GM18502 (cell line): Measurements from ENCODE around the gene S100A10.

Experiments
- ATAC-seq: cut with Tn5 transposase; IDR thresholded peaks from one replicate; pipeline ENCODE4 v1.9.1; 2021; ENCODE audit warnings: mild to moderate bottlenecking; ENCODE audit not compliant: unreplicated experiment, poor library complexity

S100A10 gene

DNA sequence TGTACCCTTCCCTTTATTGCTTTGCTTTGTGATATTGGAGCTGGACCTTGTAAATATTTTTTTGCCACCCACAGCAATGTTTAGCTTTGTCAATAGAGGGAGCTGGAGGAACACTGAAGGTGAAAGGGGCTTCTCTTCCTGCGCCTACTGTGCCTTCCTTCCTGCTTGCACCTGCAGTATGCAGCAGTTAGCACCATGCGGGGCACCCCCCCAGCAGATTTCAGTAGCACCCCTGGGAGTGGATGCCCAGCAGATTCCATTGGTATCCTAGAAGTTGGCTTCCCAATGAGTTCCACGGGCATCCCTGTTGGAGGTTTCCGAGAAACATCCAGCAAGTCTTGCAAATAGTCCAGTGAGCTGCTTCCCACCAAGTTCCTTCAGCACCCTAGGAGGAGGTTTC is 25.6 kb downstream of the S100A10 start:
- no peak for ATAC-seq

DNA sequence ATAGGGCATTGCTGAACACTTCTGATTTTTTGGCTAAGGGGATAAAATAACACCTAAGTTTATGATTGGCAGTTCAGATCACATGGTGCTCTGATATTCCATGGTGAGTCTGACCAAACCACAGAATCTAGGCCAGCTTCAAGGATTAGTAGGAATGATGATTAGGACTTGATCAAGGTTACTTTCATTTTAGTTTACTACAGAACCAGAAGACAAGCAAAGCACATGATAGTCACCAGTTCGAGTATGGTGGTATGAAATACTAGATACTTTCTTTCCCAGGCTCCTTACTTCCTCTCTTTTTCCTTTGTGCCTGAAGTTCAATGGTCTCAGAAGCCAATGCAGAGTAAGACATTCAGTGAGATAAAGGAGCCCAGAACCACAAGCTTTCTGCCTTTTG is 26.6 kb downstream of the S100A10 start:
- ATAC-seq = no peak

GRCh38 chr1:151966061-151966460 is 27.6 kb downstream of the S100A10 start:
- no peak for ATAC-seq

DNA sequence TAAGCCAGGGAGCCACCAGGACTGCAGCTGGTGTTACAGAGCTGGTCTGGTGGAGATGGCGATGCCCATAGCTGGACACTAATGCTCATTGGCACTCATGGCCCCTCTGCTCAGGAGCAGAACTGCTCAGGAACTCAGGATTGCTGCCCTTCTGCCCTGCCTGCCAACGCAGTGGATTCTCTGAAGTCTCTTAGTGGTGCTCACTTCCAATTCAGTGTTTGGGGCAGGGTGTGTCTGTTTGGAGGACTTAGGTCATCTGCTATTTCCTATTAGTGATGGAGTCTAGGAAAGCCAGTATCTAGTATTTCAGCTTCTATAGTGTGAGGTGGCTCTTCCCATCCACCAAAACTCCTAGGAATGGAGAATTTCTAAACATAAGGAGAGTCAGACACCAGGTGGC is 29.1 kb downstream of the S100A10 start:
- no peak for ATAC-seq

- no peak for ATAC-seq
Observed at GRCh38 chr1:151963288-151963687, 30.4 kb downstream of the S100A10 start.

GRCh38 chr1:151961833-151962232 is 31.8 kb downstream of the S100A10 start:
- ATAC-seq = no peak

DNA sequence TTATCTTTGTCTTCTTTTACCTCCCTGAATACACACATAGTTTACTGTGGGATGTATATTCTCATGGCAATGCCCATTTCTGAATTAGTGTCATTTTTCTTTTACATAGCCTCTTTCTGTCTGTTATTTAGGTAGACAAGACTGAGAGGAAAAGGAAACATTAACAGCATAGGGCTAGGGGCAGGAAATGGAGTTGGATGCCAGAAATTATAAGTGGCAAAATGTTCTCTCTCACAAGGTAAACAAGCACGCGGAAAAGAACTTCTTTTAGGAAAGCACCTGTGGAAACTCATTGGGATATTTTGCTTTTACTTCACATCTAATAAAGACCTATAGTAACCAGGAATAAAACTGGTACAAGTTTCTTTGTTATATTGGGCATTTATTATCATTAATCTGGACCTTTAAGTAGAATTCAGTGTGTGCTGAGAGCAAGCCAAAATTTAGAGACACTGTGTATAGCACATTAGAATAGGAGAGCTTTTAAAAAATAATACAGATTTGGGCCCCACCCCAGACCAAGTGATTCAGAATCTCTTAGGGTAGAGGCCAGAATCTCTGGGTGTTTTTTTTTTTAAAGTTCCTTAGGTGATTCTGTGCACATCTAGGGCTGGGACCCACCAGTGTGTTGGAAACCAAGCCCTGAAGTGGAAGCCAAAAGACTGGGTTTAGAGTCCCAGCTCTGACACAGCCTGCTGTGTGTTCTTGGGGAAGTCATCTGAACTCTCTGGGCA is 32.7 kb downstream of the S100A10 start:
- ATAC-seq = no peak

DNA sequence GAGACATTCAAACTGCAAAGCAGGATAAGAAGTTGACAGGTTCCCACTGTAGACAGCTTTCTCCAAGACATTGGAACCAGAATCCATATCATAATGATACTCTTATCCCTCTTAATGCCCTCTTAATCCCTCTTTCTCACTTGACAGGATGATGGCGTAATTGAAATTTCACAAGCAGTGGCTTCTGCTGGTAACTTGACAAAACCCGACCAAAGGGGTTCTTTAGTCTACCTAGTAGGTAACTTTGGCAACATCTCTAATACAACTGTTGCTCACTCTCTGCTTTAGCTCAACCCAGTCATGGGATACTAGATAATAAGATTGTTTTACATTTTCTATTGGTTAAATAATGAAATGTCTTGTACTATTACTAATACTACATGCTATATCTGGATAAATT is 34.7 kb downstream of the S100A10 start:
- ATAC-seq = no peak

DNA sequence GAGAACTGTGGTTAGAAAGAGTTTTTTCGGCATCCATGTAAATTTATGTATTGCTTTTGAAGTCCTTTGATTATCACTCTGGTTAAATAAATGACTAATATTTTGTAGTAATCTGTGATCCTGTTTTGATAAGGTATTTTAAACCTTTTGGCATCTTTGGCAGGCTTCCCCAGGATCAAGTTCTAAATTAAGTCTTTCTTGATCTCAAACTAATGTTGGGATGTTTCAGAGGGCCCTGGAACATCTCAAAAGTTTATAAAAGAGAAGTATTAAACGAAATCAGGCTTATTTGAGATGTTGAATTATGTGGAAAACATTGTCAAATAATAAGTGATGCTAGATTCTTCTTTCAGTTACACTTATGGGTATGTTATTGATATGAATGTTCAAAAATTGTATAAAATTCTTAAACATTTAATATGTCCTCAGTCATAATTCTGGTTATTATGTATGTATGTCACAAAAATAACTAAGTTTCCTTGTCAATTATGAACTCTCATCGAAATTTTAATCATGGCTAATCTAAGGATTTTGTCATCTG is 36.6 kb downstream of the S100A10 start:
- ATAC-seq = no peak

DNA sequence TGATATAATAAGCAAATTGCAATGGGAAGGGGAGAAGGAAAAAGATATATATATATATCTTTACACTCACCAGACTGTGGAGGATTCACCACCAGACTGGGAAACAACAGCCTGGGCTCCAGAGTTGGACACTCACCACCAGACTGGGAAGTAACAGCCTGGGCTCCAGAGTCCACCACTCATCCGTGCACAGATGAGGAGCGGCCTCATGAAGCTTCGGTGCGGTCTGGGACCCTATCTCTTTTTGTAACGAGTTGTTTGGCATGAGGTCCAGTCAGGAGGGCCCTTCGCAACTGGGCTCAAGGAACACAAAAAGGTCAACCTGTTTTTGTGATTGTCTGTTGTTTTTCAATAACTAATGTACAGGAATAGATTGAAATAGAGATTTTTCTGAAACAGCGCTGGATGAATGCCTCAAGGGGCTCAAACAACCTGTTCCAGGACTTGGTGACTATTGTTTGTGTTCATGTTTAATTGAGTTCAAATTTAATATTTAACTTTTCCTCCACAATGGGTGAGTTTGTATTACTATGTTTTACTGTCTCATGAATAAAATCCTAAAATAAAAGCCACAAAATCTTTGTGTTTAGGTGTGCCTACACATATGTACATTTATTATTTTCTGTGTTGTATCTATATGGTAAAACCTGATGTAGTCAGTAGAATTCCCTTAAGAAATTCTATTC is 40.1 kb downstream of the S100A10 start:
- ATAC-seq = no peak

GRCh38 chr1:151952811-151953210 is 40.8 kb downstream of the S100A10 start:
- ATAC-seq = no peak

DNA sequence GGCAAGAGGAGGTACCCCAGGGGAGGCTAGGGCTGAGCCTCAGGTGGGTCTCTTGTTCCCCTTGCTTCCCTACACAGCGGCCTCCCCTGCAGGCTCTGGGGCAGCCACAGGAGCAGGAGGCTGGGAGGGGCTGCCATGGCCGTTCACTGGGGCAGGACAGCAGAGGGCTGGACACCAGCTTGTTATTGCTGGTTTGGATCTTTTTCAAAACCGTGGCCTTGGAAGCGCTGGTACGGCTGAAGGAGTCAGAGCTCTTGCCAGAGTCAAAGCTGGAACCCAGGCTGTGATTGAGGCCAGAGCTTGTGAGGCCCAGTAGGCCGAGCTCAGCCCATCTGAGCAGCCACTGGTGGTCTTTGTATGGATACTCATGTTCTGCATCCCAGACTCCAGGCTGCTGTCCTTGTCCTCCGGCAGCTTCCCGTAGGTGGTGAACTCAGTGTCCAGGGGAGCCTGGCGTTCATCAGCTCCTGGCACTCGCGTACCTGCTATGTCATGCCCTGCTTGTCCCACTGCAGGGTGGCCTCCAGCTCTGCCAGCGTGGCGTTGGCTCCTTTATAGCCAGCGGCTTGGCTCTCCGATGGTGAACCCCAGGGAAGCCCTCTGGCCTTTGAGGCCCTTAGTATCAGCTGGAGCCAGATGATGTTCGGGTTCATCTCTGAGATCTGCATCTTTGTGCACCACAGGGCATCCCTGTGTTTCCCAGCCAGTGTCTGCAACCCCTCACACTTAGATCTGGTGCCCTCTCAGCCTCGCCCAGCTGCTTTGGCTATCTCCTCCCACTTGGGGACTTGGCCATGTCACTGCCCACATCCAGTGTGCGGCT is 44.1 kb downstream of the S100A10 start:
- no peak for ATAC-seq

DNA sequence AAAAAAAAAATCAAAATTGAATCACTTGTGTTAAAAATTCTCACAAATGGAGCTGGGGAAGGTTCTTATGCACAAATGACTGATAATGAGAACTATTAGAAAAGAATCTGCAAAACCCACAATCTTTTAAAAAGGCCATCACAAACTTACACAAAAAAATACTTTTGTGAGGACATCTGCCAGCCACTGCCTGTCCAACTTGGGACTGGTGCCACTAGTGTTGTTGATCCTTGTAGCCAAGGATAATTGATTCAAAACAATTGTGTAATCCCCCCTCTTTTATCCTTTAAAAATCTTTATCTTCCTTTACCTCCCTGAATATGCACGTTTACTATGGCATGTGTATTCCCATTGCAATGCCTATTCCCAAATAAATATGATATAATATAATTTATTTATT is 45.2 kb downstream of the S100A10 start:
- ATAC-seq = no peak

DNA sequence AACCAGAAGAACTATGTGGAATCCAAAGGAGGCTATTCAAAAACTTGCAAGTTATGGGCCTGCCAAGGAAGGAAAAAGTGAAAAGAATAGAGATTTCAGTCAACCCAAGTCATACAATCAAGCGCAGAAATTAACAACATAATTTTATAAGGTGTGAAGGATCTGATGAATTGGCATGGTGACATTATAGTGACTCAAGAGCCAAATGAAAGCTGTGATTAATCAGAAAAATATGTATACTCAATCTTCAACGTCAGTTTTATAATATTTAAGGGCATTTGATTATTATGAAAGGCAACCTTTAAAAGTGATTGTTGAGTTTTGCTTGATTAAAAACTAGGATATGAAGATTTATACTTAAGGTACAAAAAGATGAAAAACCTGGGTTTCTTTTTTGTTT is 46.5 kb downstream of the S100A10 start:
- ATAC-seq = no peak

- no peak for ATAC-seq
Observed at GRCh38 chr1:151945725-151946722, 47.6 kb downstream of the S100A10 start.

DNA sequence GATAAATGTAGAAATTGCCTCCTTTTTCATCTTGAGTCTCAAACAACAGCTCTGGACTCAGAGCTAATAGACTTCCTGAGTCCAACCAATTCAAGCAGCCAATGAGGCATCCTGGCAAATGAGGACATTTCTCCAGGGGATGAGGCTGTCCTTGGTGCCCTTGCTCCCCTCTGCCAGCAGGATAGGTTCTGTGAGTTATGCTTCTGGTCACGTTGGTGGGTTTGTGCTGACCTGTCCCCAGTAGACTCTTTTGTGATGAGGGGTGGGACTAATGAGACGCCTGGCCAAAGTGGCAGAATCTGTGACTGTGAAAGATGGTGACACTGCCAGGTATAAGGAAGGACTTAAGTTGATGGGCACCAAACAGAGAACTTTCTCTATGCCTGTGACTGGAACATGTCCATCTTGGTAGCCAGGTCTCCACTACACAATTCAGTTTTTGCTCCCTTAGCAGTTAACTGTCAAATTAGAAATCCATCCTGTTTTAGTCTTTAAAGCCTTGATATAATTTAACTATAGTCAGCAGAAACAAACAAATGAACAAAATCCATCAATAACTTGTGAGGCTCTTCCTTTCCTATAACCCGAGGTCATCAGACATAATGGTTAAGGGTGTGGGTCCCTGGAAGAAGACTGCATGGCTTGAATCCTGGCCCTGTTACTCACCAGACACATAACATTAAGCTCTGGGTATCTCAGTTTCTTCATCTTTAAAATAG is 48.6 kb downstream of the S100A10 start:
- no peak for ATAC-seq

DNA sequence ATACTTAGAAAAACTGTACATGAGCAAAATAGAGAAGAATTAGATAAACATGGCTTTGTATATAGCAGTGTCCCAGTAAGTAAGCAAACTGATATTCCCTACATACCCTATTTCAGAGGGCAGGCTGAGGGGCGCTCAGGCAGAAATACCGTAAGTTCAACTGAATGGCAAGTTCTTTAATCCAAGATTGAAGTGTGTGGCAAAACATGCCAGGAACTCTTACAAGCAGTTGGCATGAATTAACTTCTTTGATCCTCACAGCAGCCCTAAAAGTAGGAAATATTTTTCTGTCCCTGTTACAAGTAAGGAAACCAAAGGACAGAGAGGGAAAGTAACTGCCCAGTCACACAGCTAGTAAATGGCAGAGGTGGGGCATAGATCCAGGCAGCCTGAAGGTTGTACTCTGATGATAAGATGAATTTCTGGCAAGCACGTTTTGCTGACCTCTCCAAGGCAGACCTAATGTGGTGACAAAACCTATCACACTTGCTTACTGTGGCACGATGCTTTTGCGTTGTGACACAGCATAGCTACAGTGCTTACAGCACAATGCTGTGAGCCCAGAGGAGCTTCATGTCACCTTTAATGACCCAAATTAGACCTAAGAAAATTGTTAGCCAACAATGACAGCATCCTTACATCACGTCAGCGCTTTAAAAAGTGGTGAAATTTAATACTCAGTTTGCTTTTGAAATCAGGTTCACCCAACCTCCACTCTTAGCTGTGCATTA is 49.4 kb downstream of the S100A10 start:
- no peak for ATAC-seq

GRCh38 chr1:151943591-151943990 is 50.1 kb downstream of the S100A10 start:
- ATAC-seq = no peak
